ENCODE measurements around the gene GRIK2.

GRCh38 chr6:101937108-101937507 is 543.6 kb downstream of the GRIK2 start:
- no peak for TF ChIP-seq POLR2A (IDR thresholded peaks at IDR 0.05)
- no peak for TF ChIP-seq CTCF (IDR thresholded peaks at IDR 0.05)
- no peak for TF ChIP-seq POLR2AphosphoS5 (IDR thresholded peaks at IDR 0.05)
